Panc1 (cell line): ENCODE results near the gene PDZD4. TPM values are rescaled to one million over a fixed set of nuclear protein-coding genes. Genes with fewer than 3 reads are reported as not detected.

Source experiments
- ATAC-seq: fragments of 200-7000 bp; cut with Tn5 transposase; 2 replicates; pipeline ENCODE4 v1.9.1; 2020; ENCODE audit warnings: mild to moderate bottlenecking, moderate library complexity
- BruUV-seq: library from RNA; stranded (reverse); fragments of 400-500 nt; replicated peaks from 2 replicates; lab custom pipeline; 2021; lab: Mats Ljungman, UMichigan
- CTCF ChIA-PET: fragments of 300-600 bp; sonication (Branson Sonifier 250); formaldehyde crosslinking; loops from one replicate; lab custom pipeline; 2022; ENCODE audit warnings: antibody characterized with exemption; lab: Charles Lee
- POLR2A ChIA-PET: fragments of 300-600 bp; sonication (Branson Sonifier 250); formaldehyde crosslinking; loops from one replicate; lab custom pipeline; 2022; ENCODE audit warnings: antibody characterized with exemption; lab: Charles Lee
- DNase-seq: peaks from one replicate; pipeline ENCODE4 v3.0.0-alpha.2; 2010; ENCODE audit warnings: low read depth, low spot score
- H3K27ac ChIP-seq: 2 replicates; pipeline ENCODE4 v1.5.1; 2011; ENCODE audit warnings: mild to moderate bottlenecking, low read length, inconsistent platforms
- H3K27me3 ChIP-seq: fragments of 200-500 bp; sonication (Bioruptor generic); 2 replicates; pipeline ENCODE4 v1.6.0; 2014; ENCODE audit warnings: low read length, inconsistent platforms; ENCODE audit not compliant: control insufficient read depth, insufficient read depth
- H3K36me3 ChIP-seq: fragments of 200-500 bp; sonication (Bioruptor generic); 2 replicates; pipeline ENCODE4 v1.5.1; 2014; ENCODE audit warnings: inconsistent platforms, mild to moderate bottlenecking, low read length, moderate library complexity; ENCODE audit not compliant: control insufficient read depth, insufficient read depth
- H3K4me1 ChIP-seq: 2 replicates; pipeline ENCODE4 v1.5.1; 2011; ENCODE audit warnings: inconsistent platforms, mild to moderate bottlenecking, low read length, moderate library complexity; ENCODE audit not compliant: control insufficient read depth, insufficient read depth
- H3K4me3 ChIP-seq, 2 experiments: 2 replicates each; pipeline ENCODE4 v1.5.1; 2011 to 2012; ENCODE audit warnings: low read depth in 2 of 2, low read length in 2 of 2, mild to moderate bottlenecking in 2 of 2, inconsistent platforms in 1 of 2, moderate library complexity in 1 of 2
- H3K9me3 ChIP-seq: fragments of 200-500 bp; sonication (Bioruptor generic); 2 replicates; pipeline ENCODE4 v1.5.1; 2014; ENCODE audit warnings: low read depth, mild to moderate bottlenecking, inconsistent platforms, low read length, moderate library complexity; ENCODE audit not compliant: control insufficient read depth, insufficient read depth
- POLR2AphosphoS5 ChIP-seq: IDR thresholded peaks from 2 replicates; pipeline ENCODE4 v1.6.1; 2012; ENCODE audit warnings: mild to moderate bottlenecking, low read depth, low read length, moderate library complexity
- SIN3A ChIP-seq: IDR thresholded peaks from 2 replicates; pipeline ENCODE4 v1.6.1; 2012; ENCODE audit warnings: low read depth, mild to moderate bottlenecking, low read length, moderate library complexity, borderline replicate concordance; ENCODE audit not compliant: insufficient read depth
- TCF7L2 ChIP-seq: IDR thresholded peaks from 2 replicates; pipeline ENCODE4 v1.6.1; 2011; ENCODE audit warnings: mild to moderate bottlenecking, low read depth, low read length, inconsistent platforms
- in situ Hi-C: cut with HindIII; loops from 2 replicates; pipeline ENCODE4 v1.10.0; 2016; ENCODE audit warnings: low sequenced_read_pairs, low pct_unique_long_range_greater_than_20kb
- intact Hi-C: fragments of 100-400 bp; cut with micrococcal nuclease; formaldehyde crosslinking; loops from one replicate; pipeline ENCODE4 v1.10.0; 2022; ENCODE audit not compliant: unreplicated experiment
- total RNA-seq: library from RNA; stranded (reverse); gene quantifications from one replicate; pipeline ENCODE4 v1.2.1, GENCODE V29; 2021; ENCODE audit not compliant: unreplicated experiment
- TF ChIP-seq, protein P1 (sequence below), 2 experiments: IDR thresholded peaks; 2 replicates each; pipeline ENCODE4 v1.6.1; 2011 to 2012; ENCODE audit warnings: low read depth in 2 of 2, control low read depth in 1 of 2, low read length in 1 of 2, mild to moderate bottlenecking in 1 of 2, moderate library complexity in 1 of 2; ENCODE audit not compliant: insufficient read depth in 1 of 2
- TF ChIP-seq, protein P2 (sequence below): fragments of 450-650 bp; IDR thresholded peaks from 2 replicates; pipeline ENCODE4 v1.5.1; 2017; ENCODE audit warnings: mild to moderate bottlenecking

PDZD4 gene
- total RNA-seq, 1 experiment from 2014 or later = 37.2 TPM

DNA sequence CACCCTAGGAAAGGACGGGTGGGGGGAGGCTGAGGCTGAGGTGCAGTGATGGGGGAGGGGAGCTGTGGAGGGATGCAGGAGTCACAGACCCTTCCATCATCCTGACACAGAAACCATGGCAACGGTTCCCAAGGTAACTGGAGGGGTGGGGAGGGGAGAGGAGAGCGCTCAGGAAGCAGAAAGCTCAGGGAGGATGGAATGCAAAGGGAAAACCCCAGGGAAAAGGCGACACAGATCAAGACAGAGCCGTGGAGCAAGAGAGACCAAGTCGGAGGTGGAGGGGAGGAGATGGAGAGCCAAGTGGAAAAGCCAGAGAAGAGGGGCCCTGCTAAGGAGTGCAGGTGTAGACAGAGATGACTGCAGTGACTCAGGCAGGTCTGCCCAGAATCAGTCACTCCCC is 41.1 kb upstream of the PDZD4 start:
- Histone ChIP-seq H3K9me3 (no peaks in the 10 kb centered on the region), H3K4me3 (no peak overlapping the region), H3K27ac (no peak overlapping the region), H3K4me1 (peaks cover 14% of the 10 kb centered on the region), H3K36me3 (no peaks in the 10 kb centered on the region; the same call in 1 of the 2 replicates), H3K27me3 (no peaks in the 10 kb centered on the region)
- ATAC-seq (no peak), DNase-seq (no peak)
- TF ChIP-seq SIN3A (no peak), POLR2AphosphoS5 (no peak), TCF7L2 (no peak)
- TF ChIP-seq, protein P1, sequence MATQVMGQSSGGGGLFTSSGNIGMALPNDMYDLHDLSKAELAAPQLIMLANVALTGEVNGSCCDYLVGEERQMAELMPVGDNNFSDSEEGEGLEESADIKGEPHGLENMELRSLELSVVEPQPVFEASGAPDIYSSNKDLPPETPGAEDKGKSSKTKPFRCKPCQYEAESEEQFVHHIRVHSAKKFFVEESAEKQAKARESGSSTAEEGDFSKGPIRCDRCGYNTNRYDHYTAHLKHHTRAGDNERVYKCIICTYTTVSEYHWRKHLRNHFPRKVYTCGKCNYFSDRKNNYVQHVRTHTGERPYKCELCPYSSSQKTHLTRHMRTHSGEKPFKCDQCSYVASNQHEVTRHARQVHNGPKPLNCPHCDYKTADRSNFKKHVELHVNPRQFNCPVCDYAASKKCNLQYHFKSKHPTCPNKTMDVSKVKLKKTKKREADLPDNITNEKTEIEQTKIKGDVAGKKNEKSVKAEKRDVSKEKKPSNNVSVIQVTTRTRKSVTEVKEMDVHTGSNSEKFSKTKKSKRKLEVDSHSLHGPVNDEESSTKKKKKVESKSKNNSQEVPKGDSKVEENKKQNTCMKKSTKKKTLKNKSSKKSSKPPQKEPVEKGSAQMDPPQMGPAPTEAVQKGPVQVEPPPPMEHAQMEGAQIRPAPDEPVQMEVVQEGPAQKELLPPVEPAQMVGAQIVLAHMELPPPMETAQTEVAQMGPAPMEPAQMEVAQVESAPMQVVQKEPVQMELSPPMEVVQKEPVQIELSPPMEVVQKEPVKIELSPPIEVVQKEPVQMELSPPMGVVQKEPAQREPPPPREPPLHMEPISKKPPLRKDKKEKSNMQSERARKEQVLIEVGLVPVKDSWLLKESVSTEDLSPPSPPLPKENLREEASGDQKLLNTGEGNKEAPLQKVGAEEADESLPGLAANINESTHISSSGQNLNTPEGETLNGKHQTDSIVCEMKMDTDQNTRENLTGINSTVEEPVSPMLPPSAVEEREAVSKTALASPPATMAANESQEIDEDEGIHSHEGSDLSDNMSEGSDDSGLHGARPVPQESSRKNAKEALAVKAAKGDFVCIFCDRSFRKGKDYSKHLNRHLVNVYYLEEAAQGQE (IDR thresholded peaks at IDR 0.05; ENCODE audit: insufficient read depth in 1 of 2, low read depth in 2 of 2, low read length in 1 of 2) = no peak
- TF ChIP-seq, protein P2, sequence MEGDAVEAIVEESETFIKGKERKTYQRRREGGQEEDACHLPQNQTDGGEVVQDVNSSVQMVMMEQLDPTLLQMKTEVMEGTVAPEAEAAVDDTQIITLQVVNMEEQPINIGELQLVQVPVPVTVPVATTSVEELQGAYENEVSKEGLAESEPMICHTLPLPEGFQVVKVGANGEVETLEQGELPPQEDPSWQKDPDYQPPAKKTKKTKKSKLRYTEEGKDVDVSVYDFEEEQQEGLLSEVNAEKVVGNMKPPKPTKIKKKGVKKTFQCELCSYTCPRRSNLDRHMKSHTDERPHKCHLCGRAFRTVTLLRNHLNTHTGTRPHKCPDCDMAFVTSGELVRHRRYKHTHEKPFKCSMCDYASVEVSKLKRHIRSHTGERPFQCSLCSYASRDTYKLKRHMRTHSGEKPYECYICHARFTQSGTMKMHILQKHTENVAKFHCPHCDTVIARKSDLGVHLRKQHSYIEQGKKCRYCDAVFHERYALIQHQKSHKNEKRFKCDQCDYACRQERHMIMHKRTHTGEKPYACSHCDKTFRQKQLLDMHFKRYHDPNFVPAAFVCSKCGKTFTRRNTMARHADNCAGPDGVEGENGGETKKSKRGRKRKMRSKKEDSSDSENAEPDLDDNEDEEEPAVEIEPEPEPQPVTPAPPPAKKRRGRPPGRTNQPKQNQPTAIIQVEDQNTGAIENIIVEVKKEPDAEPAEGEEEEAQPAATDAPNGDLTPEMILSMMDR = no peak
- in situ Hi-C loops = no loop called here
- CTCF ChIA-PET = no interaction called here
- POLR2A ChIA-PET = no interaction called here
- no TSS peak for BruUV-seq
- intact Hi-C loops = no loop called here

DNA sequence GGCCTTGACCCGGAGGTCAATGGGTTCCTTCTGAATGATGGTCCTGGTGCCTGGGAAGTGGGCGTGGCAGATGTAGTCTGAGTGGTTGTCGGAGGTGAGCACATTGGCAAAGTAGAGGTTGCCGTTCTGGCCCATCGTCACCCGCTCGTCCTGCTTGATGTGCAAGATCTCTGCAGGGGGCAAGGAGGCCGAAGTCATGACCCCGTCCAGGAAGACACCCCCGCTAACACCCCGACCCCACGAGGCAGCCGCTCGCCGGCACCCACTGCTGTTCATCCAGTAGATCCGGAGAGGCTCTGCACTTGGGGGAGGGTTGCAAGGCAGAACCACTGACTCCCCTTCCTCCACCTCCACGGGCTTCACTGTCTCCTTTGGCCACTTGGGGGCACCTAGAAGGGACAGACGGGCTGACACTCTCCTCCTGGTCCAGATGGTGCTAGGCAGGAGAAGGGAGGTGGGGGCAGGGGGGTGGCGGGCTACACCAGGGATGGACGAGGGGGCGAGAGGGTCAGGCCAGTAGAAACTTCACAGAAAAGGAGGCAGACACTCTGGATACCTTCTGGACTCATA is 40.5 kb upstream of the PDZD4 start:
- H3K27me3 ChIP-seq = no peaks in the 10 kb centered on the region
- no peak overlapping the region for H3K27ac ChIP-seq
- ChIA-PET POLR2A (no interaction called here), CTCF (no interaction called here)
- H3K4me3 ChIP-seq = no peak overlapping the region
- no peaks in the 10 kb centered on the region for H3K9me3 ChIP-seq
- peaks cover 14% of the 10 kb centered on the region for H3K4me1 ChIP-seq
- ATAC-seq (no peak), DNase-seq (no peak)
- H3K36me3 ChIP-seq = no peaks in the 10 kb centered on the region; the same call in 1 of the 2 replicates
- in situ Hi-C loops = no loop called here
- intact Hi-C loops = no loop called here
- TF ChIP-seq, protein P2 = no peak
- no peak for TF ChIP-seq POLR2AphosphoS5
- TF ChIP-seq TCF7L2 = no peak
- TF ChIP-seq SIN3A = no peak
- TF ChIP-seq, protein P1 (IDR thresholded peaks at IDR 0.05; ENCODE audit: insufficient read depth in 1 of 2, low read depth in 2 of 2, low read length in 1 of 2) = no peak
- BruUV-seq = no TSS peak
